OCI-LY3 (cell line): Measurements from ENCODE around the gene YIPF5.

ENCODE experiments used
- EZH2phosphoT487 ChIP-seq: fragments of 200-600 bp; shearing (Covaris generic); IDR thresholded peaks from 2 replicates; pipeline ENCODE4 v1.6.1; 2018; ENCODE audit warnings: antibody characterized with exemption, mixed run types, low read depth
- TF ChIP-seq, protein P1 (sequence below): fragments of 200-600, 300-600 bp; sonication (generic); IDR thresholded peaks from 2 replicates; pipeline ENCODE4 v1.5.1; 2014; ENCODE audit warnings: antibody characterized with exemption, low read length, low read depth

DNA sequence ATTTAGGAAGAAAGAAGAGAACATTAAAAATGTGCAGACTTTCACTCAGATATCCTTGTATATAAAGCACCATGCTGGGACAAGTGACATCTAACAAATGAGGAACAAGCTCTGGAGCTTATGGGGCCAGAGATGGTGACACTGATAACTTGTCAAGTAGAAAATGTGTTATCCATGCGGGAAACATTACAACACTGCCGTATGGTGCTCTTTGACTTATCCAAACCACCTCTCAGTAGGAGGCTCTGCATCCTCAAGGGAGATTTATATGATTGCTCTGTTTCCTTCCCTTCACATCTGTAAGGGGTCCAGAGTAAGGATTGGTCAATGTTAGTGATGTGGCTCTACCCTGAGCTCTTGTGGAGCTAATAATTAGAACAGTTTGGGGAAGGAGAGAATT is 23.7 kb upstream of the YIPF5 start:
- TF ChIP-seq, protein P1, sequence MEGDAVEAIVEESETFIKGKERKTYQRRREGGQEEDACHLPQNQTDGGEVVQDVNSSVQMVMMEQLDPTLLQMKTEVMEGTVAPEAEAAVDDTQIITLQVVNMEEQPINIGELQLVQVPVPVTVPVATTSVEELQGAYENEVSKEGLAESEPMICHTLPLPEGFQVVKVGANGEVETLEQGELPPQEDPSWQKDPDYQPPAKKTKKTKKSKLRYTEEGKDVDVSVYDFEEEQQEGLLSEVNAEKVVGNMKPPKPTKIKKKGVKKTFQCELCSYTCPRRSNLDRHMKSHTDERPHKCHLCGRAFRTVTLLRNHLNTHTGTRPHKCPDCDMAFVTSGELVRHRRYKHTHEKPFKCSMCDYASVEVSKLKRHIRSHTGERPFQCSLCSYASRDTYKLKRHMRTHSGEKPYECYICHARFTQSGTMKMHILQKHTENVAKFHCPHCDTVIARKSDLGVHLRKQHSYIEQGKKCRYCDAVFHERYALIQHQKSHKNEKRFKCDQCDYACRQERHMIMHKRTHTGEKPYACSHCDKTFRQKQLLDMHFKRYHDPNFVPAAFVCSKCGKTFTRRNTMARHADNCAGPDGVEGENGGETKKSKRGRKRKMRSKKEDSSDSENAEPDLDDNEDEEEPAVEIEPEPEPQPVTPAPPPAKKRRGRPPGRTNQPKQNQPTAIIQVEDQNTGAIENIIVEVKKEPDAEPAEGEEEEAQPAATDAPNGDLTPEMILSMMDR = no peak
- TF ChIP-seq EZH2phosphoT487 = no peak
